H9 (cell line): ENCODE data around the gene PLEKHA1. TPM values are rescaled to one million over a fixed set of nuclear protein-coding genes. Genes with fewer than 3 reads are reported as not detected.

ENCODE experiments used
- DNase-seq: peaks from one replicate; pipeline ENCODE4 v3.0.0-alpha.2; 2017
- H2AFZ ChIP-seq: one replicate; pipeline ENCODE4 v1.6.1; 2013; ENCODE audit warnings: mild to moderate bottlenecking, low read length, control low read depth, moderate library complexity
- H2AK5ac ChIP-seq: 2 replicates; pipeline ENCODE4 v1.6.1; 2013; ENCODE audit warnings: low read length, control low read depth, mixed read lengths; ENCODE audit not compliant: insufficient read length
- H2BK120ac ChIP-seq: one replicate; pipeline ENCODE4 v1.6.1; 2013; ENCODE audit warnings: low read depth, mild to moderate bottlenecking, low read length, control low read depth, inconsistent platforms; ENCODE audit not compliant: poor library complexity, severe bottlenecking
- H2BK12ac ChIP-seq: 2 replicates; pipeline ENCODE4 v1.6.1; 2013; ENCODE audit warnings: low read length, control low read depth, mixed read lengths, low read depth; ENCODE audit not compliant: insufficient read length
- H2BK15ac ChIP-seq: 2 replicates; pipeline ENCODE4 v1.6.1; 2013; ENCODE audit warnings: low read depth, low read length, control low read depth
- H2BK20ac ChIP-seq: one replicate; pipeline ENCODE4 v1.6.1; 2013; ENCODE audit warnings: low read depth, mild to moderate bottlenecking, low read length, control low read depth, inconsistent platforms; ENCODE audit not compliant: poor library complexity, severe bottlenecking
- H2BK5ac ChIP-seq: 2 replicates; pipeline ENCODE4 v1.6.1; 2013; ENCODE audit warnings: low read length, control low read depth, mixed read lengths; ENCODE audit not compliant: insufficient read length
- H3K14ac ChIP-seq: 2 replicates; pipeline ENCODE4 v1.6.1; 2013; ENCODE audit warnings: low read length, control low read depth; ENCODE audit not compliant: insufficient read depth
- H3K18ac ChIP-seq: 2 replicates; pipeline ENCODE4 v1.6.1; 2013; ENCODE audit warnings: low read depth, mild to moderate bottlenecking, mixed read lengths, low read length, control low read depth; ENCODE audit not compliant: insufficient read length
- H3K23ac ChIP-seq: 2 replicates; pipeline ENCODE4 v1.6.1; 2013; ENCODE audit warnings: low read length, control low read depth, mixed read lengths, low read depth; ENCODE audit not compliant: insufficient read length
- H3K23me2 ChIP-seq: 2 replicates; pipeline ENCODE4 v1.6.1; 2013; ENCODE audit warnings: low read depth, mild to moderate bottlenecking, mixed read lengths, low read length, control low read depth; ENCODE audit not compliant: insufficient read length, poor library complexity, severe bottlenecking
- H3K27ac ChIP-seq: 2 replicates; pipeline ENCODE4 v1.5.1; 2013; ENCODE audit warnings: low read length, control low read depth, mixed read lengths, low read depth; ENCODE audit not compliant: insufficient read length
- H3K27me3 ChIP-seq: 2 replicates; pipeline ENCODE4 v1.6.1; 2013; ENCODE audit warnings: low read length, control low read depth, inconsistent platforms; ENCODE audit not compliant: insufficient read depth
- H3K4ac ChIP-seq: 2 replicates; pipeline ENCODE4 v1.6.1; 2013; ENCODE audit warnings: low read depth, mild to moderate bottlenecking, control low read depth, inconsistent platforms, low read length, moderate library complexity
- H3K4me1 ChIP-seq: 2 replicates; pipeline ENCODE4 v1.6.1; 2013; ENCODE audit warnings: low read length, control low read depth, inconsistent platforms; ENCODE audit not compliant: insufficient read depth
- H3K4me2 ChIP-seq: 2 replicates; pipeline ENCODE4 v1.6.1; 2013; ENCODE audit warnings: low read length, control low read depth, mixed read lengths; ENCODE audit not compliant: insufficient read length, insufficient read depth
- H3K56ac ChIP-seq: 2 replicates; pipeline ENCODE4 v1.6.1; 2013; ENCODE audit warnings: low read depth, mild to moderate bottlenecking, mixed read lengths, low read length, control low read depth; ENCODE audit not compliant: insufficient read length
- H3K79me1 ChIP-seq: 2 replicates; pipeline ENCODE4 v1.6.1; 2013; ENCODE audit warnings: low read depth, mild to moderate bottlenecking, moderate library complexity, low read length, control low read depth, inconsistent platforms; ENCODE audit not compliant: insufficient read depth, poor library complexity, severe bottlenecking
- H3K79me2 ChIP-seq: 2 replicates; pipeline ENCODE4 v1.6.1; 2013; ENCODE audit warnings: low read length, control low read depth, inconsistent platforms; ENCODE audit not compliant: insufficient read depth
- H3K9ac ChIP-seq: 2 replicates; pipeline ENCODE4 v1.6.1; 2013; ENCODE audit warnings: low read length, control low read depth, mixed read lengths; ENCODE audit not compliant: insufficient read length; ENCODE audit errors: extremely low read depth
- H3K9me3 ChIP-seq: one replicate; pipeline ENCODE4 v1.6.1; 2013; ENCODE audit warnings: low read depth, low read length, inconsistent platforms; ENCODE audit not compliant: control insufficient read depth
- H3T11ph ChIP-seq: one replicate; pipeline ENCODE4 v1.6.1; 2013; ENCODE audit warnings: mild to moderate bottlenecking, low read length, control low read depth, inconsistent platforms
- H4K20me1 ChIP-seq: one replicate; pipeline ENCODE4 v1.6.1; 2013; ENCODE audit not compliant: control insufficient read depth, insufficient read length, insufficient read depth
- H4K5ac ChIP-seq: 2 replicates; pipeline ENCODE4 v1.6.1; 2013; ENCODE audit warnings: low read depth, mild to moderate bottlenecking, mixed read lengths, low read length, control low read depth; ENCODE audit not compliant: insufficient read length
- H4K8ac ChIP-seq: replicated peaks from 2 replicates; pipeline ENCODE4 v1.6.1; 2013; ENCODE audit warnings: low read length, control low read depth, mixed read lengths, low read depth; ENCODE audit not compliant: insufficient read length
- H4K91ac ChIP-seq: 2 replicates; pipeline ENCODE4 v1.6.1; 2013; ENCODE audit warnings: low read depth, mild to moderate bottlenecking, moderate library complexity, mixed read lengths, low read length, control low read depth; ENCODE audit not compliant: insufficient read length
- H3K27ac Mint-ChIP-seq, 3 experiments: 2 replicates in 2 of 3; 3 replicates in 1 of 3; pipeline ENCODE4 v1.8.0; 2020 to 2021; ENCODE audit warnings: mixed read lengths in 3 of 3, mild to moderate bottlenecking in 1 of 3, moderate library complexity in 1 of 3
- H3K27me3 Mint-ChIP-seq: 2 replicates; pipeline ENCODE4 v1.8.0; 2021; ENCODE audit warnings: low read depth, mild to moderate bottlenecking, moderate library complexity, mixed read lengths
- H3K36me3 Mint-ChIP-seq, 3 experiments: 2 replicates in 2 of 3; 3 replicates in 1 of 3; pipeline ENCODE4 v1.8.0; 2020 to 2021; ENCODE audit warnings: low read depth in 3 of 3, mixed read lengths in 3 of 3; ENCODE audit not compliant: insufficient read depth in 1 of 3
- H3K4me1 Mint-ChIP-seq, 2 experiments: 2 replicates each; pipeline ENCODE4 v1.8.0; 2020; ENCODE audit warnings: mixed read lengths in 2 of 2
- H3K4me3 Mint-ChIP-seq, 2 experiments: 2 replicates in 1 of 2; 3 replicates in 1 of 2; pipeline ENCODE4 v1.8.0; 2020 to 2021; ENCODE audit warnings: mild to moderate bottlenecking in 2 of 2, mixed read lengths in 2 of 2, moderate library complexity in 1 of 2
- H3K9me3 Mint-ChIP-seq, 2 experiments: 2 replicates in 1 of 2; 3 replicates in 1 of 2; pipeline ENCODE4 v1.8.0; 2020; ENCODE audit warnings: mild to moderate bottlenecking in 2 of 2, mixed read lengths in 2 of 2, moderate library complexity in 1 of 2
- WGBS: extraction: QIAGEN DNeasy Blood & Tissue Kit; methylation state at CpG from one replicate; pipeline ENCODE4 v1.1.7; 2013; ENCODE audit warnings: missing lambda C conversion rate, low lambda C conversion rate, mixed read lengths; ENCODE audit not compliant: insufficient read length; ENCODE audit errors: extremely low coverage; 5-methylcytosine and 5-hydroxymethylcytosine counted together
- total RNA-seq: library from RNA; stranded (reverse); gene quantifications from 2 replicates; pipeline ENCODE4 v1.2.1, GENCODE V29; 2021
- TF ChIP-seq, protein P1 (sequence below): fragments of 200-600 bp; sonication (generic); conservative IDR thresholded peaks from 3 replicates; pipeline ENCODE4 v1.8.0; 2021; ENCODE audit warnings: antibody characterized with exemption, mild to moderate bottlenecking

The PLEKHA1 gene
- total RNA-seq, 1 experiment from 2014 or later = 32.7 TPM

DNA sequence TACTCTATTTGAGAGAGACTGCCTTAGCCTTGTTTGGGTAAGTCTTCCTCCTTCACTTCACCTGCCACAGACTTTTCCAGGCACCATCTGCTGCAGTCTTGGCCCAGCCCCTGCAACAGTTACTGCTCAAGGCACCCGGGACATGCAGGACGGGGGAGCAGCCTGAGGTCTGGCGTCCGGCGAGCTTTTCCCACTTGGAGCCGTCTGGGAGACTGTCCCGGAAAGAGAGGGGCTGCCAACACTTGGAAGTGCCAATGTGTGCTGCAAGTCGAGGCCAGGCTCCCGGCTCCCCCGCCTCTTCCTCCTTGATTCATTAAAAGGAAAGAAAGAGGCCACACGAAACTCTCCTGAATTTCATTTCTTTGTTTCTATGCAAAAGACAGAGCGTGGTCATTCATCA lies 100.6 kb downstream of the PLEKHA1 start:
- Histone ChIP-seq H3K27ac (no peak overlapping the region), H3K23ac (no peak overlapping the region), H3K56ac (no peak overlapping the region), H3K9me3 (no peaks in the 10 kb centered on the region), H2AK5ac (no peak overlapping the region), H2AFZ (no peak overlapping the region), H3K4ac (no peak overlapping the region), H4K20me1 (no peaks in the 10 kb centered on the region), H2BK15ac (no peak overlapping the region), H2BK20ac (no peak overlapping the region), H2BK5ac (no peak overlapping the region), H3K79me1 (no peaks in the 10 kb centered on the region), H3K4me2 (no peak overlapping the region), H4K91ac (no peak overlapping the region), H3K4me1 (peaks cover 11% of the 10 kb centered on the region), H3K9ac (no peak overlapping the region), H3K14ac (no peak overlapping the region), H3K18ac (no peak overlapping the region), H4K5ac (no peak overlapping the region), H2BK120ac (no peak overlapping the region), H3K23me2 (no peaks in the 10 kb centered on the region), H4K8ac (no peak overlapping the region), H3K27me3 (no peaks in the 10 kb centered on the region), H3K79me2 (no peaks in the 10 kb centered on the region), H3T11ph (no peak overlapping the region), H2BK12ac (no peak overlapping the region)
- H3K36me3 Mint-ChIP-seq = no peaks in the 10 kb centered on the region
- 0 out of 5 replicates have a peak overlapping the region, but pooled peaks have one; percentile 19 to 38 for H3K4me3 Mint-ChIP-seq
- TF ChIP-seq, protein P1, sequence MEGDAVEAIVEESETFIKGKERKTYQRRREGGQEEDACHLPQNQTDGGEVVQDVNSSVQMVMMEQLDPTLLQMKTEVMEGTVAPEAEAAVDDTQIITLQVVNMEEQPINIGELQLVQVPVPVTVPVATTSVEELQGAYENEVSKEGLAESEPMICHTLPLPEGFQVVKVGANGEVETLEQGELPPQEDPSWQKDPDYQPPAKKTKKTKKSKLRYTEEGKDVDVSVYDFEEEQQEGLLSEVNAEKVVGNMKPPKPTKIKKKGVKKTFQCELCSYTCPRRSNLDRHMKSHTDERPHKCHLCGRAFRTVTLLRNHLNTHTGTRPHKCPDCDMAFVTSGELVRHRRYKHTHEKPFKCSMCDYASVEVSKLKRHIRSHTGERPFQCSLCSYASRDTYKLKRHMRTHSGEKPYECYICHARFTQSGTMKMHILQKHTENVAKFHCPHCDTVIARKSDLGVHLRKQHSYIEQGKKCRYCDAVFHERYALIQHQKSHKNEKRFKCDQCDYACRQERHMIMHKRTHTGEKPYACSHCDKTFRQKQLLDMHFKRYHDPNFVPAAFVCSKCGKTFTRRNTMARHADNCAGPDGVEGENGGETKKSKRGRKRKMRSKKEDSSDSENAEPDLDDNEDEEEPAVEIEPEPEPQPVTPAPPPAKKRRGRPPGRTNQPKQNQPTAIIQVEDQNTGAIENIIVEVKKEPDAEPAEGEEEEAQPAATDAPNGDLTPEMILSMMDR = no peak
- DNase-seq = no peak
- peaks cover 6% of the 10 kb centered on the region for H3K27me3 Mint-ChIP-seq
- H3K9me3 Mint-ChIP-seq = no peaks in the 10 kb centered on the region
- WGBS = no CpG with 5 or more reads among the region's 12 CpGs
- peak overlapping the region in 2 of 3 experiments; percentile 36 to 91; a peak in 2 of 7 replicates for H3K27ac Mint-ChIP-seq
- H3K4me1 Mint-ChIP-seq = peaks cover 49 to 55% of the 10 kb centered on the region in 2 experiments
